HG03108 (cell line): ENCODE measurements around the gene UBE2Q1.

Experiments used
- ATAC-seq: cut with Tn5 transposase; IDR thresholded peaks from one replicate; pipeline ENCODE4 v1.9.1; 2021; ENCODE audit warnings: moderate library complexity; ENCODE audit not compliant: unreplicated experiment

UBE2Q1 gene

GRCh38 chr1:154557939-154558719 lies at the start of gene UBE2Q1:
Gene UBE2Q1 (minus strand): TSS chr1:154558662. CDS start chr1:154558553, 109 bp downstream.
- ATAC-seq: peak; percentile 6

DNA sequence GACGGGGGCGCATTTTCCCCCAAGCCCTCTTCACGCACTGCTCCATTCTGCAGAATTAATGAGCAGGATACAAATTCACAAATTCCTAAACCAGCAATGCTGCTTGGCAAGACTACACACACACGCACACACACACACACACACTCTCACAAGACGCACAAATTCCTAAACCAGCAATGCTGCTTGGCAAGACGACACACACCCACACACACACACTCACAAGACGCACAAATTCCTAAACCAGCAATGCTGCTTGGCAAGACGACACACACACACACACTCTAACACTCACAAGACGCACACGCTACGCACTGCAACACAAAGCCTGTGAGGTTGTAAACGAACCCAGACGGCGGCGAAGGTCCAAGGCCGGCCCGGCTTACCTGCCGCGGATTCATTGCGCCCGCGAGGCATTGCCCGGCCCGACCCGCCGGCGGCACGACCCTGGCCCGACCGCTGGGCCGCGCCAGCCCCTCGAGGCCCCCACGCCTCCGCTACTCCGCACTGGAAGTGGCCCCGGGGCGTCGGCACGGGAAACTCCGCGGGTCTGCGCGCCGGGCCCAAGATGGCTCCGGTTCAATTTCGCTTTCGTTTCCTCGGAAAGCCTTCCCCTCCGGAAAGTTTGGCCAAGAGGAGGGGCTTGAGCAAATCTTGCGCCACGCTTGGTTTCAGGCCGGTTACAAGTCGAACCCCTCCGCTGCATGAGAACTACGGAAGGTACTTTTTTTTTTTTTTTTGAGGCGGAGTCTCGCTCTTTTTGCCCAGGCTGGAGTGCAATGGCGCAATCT lies 49.3 kb upstream of the UBE2Q1 start, which contains the start of gene ADAR:
ADAR (minus strand) TSS at position 578 of the 788 bp plus-strand sequence; CDS start at position 398, 180 bp downstream.
- ATAC-seq: peak; percentile 53

DNA sequence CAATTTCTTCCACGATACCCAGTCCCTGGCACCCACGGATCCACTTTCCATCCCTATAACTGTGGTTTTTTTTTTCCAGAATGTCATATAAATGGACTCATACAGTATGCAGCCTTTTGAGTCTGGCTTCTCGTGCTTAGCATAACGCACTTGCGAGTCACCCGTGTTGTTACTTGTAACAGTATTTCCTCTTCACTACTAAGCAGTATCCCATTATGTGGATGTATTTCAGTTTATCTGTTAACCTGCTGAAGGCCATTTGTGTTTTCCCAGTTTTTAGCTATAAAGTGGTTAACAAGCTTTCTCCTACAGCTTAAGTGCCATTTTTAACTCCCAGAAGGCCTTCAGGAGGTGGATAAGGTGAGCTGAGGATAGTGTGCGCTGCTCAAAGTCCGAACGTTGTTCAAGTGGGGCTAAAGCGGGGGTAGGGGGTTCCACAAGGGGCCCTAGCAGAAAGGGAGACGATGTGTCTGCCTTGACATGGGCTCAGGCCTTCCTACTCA lies 48.7 kb upstream of the UBE2Q1 start:
- ATAC-seq: no peak

GRCh38 chr1:154605534-154605933 lies 47.1 kb upstream of the UBE2Q1 start:
- no peak for ATAC-seq

GRCh38 chr1:154603317-154603716 lies 44.9 kb upstream of the UBE2Q1 start:
- no peak for ATAC-seq

- ATAC-seq: no peak
These were observed 41.2 kb upstream of the UBE2Q1 start for GRCh38 chr1:154599658-154600057.

DNA sequence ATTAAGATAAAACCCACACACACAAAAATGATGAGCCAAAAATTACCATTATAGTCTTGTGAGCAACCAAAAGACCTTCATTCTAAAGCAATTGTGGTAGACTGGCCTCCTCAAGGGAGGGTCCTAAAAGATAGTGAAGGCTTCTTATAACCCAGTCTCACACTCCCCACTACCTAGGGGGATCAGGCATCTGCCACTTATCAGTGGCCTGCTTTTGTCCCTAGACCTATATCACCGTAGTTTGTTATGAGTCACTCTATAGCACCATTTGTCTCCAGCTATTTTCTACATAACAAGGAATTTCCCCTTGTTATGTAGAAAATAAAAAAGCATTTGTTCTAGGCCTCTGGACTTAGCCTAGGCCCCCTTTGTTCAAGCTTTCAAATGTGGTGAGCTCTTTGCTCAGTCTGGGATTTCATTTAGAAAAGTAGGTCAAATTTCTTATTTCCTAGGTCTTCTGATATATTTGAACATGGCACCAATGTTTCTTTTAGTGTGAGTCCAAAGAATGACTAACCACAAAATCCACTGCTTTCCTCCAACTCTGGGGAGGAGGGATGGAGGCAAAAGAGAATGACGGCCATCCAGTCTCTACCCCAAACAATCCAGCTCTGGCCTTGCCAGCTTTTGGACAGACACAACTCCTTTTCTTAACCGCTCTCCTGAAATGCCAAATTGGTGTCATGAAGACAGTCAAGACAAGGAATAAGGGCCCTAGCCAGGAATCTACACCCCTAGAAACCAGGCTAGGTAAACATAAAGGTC lies 40.6 kb upstream of the UBE2Q1 start:
- ATAC-seq: no peak

DNA sequence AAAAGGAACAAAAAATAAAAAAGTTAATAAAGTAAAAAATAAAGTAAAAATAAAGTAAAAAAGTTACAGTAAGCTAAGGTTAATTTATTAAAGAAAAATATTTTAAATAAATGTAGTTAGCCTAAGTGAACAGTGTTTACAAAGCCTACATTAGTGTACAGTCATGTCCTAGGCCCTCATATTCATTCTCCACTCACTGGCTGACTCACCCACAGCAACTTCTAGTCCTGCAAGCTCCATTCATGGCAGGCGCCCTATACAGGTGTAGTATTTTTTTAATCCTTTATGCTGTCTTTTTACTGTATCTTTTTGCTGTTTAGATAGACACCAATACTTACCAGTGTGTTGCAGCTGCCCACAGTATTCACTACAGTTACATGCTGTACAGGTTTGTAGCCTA lies 37.2 kb upstream of the UBE2Q1 start:
- no peak for ATAC-seq

- no peak for ATAC-seq
These were observed 36.3 kb upstream of the UBE2Q1 start for GRCh38 chr1:154594811-154595210.

DNA sequence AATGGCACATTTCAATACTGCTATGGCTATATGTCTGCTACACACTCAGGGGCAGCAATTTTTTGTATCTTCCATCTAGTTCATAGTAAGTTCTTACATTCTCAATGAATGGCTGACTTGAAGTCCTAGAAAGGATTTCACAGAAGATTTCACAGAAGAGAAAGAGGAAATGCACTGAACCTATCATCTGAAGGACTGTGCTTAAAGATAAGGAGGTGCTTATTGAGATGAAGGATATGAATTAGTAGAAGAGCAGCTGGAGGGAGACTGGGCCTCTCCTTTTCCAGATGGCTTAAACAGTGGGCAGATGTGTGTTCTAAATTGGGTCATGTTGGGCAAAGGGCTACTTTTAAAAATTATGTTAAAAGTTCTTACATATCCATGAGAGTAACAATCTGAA lies 34.9 kb upstream of the UBE2Q1 start:
- ATAC-seq: no peak

DNA sequence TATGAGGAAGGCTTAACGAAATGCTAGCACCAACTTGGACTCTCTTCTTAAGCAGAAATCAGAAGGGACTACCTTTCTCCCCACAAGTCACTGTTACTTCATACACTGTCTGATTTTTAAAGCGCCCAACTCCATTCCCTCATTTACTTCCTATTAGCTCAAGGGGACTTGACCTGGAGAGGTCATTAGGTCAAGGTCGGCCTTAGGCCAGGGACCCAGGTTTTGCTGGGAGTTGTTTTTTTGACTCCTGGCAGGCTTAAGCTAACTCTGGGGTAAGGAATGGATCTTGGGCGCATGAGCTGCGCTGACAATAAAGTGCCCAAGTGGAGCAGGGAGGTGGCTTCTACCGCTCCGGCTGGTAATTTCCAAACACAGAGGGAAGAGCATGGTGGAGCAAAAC lies 32.7 kb upstream of the UBE2Q1 start:
- no peak for ATAC-seq

DNA sequence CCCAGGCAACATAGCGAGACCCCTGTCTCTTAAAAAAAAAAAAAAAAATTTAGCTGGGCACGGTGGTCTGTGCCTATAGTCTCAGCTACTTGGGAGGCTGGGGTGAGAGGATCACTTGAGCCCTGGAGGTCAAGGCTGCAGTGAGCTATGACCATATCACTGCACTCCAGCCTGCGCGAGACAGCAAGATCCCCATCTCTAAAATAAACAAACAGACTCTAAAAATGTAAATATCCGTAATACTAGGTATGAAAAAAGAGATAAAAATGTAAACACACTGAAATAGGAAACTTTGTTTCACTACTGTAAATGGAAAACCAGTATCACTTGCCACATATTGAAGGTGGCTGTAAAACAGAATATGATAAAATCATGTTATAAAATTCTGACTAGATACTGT lies 32.3 kb upstream of the UBE2Q1 start:
- no peak for ATAC-seq

- ATAC-seq: no peak
These were observed 31.3 kb upstream of the UBE2Q1 start for GRCh38 chr1:154589780-154590179.

DNA sequence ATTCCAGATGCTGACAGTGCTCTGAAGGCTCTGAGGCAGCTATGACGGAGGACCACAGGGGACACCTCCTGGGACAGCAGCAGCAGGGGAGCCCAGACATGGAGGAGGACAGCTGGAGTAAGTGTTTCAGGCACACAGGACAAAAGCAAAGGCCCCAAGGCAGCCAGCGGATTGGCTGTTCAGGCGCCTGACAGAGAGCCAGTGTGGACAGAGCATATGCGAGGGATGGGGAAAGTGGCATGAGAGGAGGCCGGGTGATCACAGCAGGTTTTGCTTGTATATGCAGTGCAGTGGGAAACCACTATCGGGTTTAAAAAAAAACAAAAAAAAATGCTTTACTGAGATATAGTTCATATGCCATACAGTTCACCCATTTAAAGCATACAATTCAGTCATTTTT lies 28.2 kb upstream of the UBE2Q1 start:
- ATAC-seq: no peak

- no peak for ATAC-seq
These were observed 27.8 kb upstream of the UBE2Q1 start for GRCh38 chr1:154586231-154586630.

DNA sequence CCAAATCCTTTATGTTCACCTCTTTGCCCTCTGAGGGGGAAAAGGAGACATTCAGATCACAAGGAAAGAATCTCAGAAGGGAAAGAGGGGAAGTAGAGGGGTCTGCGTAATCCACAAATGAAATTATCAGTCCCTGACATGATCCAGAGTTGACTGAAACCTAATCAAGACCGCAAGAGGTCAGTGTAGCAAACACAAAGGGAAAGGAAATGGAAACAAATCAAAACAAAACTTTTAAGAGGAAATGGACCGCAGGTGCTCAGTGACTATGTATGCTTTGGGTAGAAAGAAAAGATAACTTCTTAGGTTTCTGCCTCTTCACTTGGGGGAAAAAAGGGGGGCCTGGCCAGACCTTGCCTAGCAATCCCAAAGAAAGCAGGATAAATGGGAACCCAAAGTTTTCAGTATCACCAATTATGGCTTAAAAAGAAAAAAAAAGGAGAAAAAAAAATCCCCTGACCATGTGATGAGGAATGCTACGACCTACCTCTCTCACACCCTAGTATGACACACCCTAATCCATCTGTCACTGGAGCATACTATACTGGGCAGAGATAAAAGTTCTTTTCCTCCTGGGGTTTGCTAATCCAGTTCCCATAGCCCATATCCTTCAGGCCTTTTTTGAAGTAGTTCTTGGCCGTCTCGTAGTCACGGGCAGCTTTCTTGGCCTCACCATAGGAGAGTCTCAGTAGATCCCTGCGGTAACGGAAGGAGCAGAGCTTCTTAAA lies 26.0 kb upstream of the UBE2Q1 start:
- ATAC-seq: no peak

- no peak for ATAC-seq
These were observed 25.3 kb upstream of the UBE2Q1 start for GRCh38 chr1:154583773-154584172.

DNA sequence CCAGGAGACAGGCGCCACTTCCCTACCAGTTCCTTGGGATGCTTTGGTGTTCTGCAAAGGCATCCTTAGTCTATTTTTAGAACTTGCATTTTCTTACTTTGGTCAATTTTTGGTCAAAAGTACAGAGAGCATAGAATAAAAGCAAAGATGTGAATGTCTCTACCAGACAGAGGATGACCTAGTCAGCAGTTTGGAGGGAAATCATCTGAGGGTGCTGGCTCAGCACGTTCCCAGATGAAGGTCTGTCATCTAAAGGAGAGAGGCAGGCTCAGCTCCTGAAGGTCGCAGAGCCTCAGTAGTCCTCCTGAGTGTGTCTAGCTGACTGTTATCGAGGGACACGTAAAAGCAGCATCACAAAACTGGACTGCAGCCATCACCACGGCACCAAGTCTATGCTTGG lies 24.4 kb upstream of the UBE2Q1 start:
- ATAC-seq: no peak

- ATAC-seq: no peak
These were observed 23.3 kb upstream of the UBE2Q1 start for GRCh38 chr1:154581766-154582165.

- ATAC-seq: no peak
These were observed 20.9 kb upstream of the UBE2Q1 start for GRCh38 chr1:154579374-154579773.

- no peak for ATAC-seq
These were observed 19.6 kb upstream of the UBE2Q1 start for GRCh38 chr1:154578058-154578418.
